Endothelial cell of umbilical vein (primary cell): ENCODE results near the gene SDC4. TPM values are rescaled to one million over a fixed set of nuclear protein-coding genes. Genes with fewer than 3 reads are reported as not detected.

Source experiments
- BruUV-seq: library from RNA; stranded (reverse); fragments of 400-500 nt; replicated peaks from 2 replicates; lab custom pipeline; 2021; lab: Mats Ljungman, UMichigan
- CTCF ChIA-PET: fragments of 300-600, 350-600 bp; sonication (Branson Sonifier 250); formaldehyde crosslinking; loops from one replicate; lab custom pipeline; 2021; ENCODE audit warnings: antibody characterized with exemption, inconsistent platforms; lab: Charles Lee
- POLR2A ChIA-PET: fragments of 300-600, 350-600 bp; sonication (Branson Sonifier 250); formaldehyde crosslinking; loops from one replicate; lab custom pipeline; 2021; ENCODE audit warnings: antibody characterized with exemption, inconsistent platforms; lab: Charles Lee
- DNase-seq: peaks from one replicate; pipeline ENCODE4 v3.0.0-alpha.2; 2011; ENCODE audit warnings: low read depth, low spot score
- FAIRE-seq: peaks from 2 replicates; lab custom pipeline; 2011; peaks lifted over from hg19 to GRCh38; lab: Jason Lieb, UNC
- H2AFZ ChIP-seq: 2 replicates; pipeline ENCODE4 v1.6.0; 2012; ENCODE audit warnings: low read depth, low read length, control low read depth, inconsistent platforms
- H3K27ac ChIP-seq: 2 replicates; pipeline ENCODE4 v1.5.1; 2011; ENCODE audit warnings: low read depth, mild to moderate bottlenecking, control low read depth, low read length, moderate library complexity; ENCODE audit not compliant: insufficient read depth
- H3K27me3 ChIP-seq, 2 experiments: 2 replicates each; pipeline versions ENCODE4 v1.6.0 to v1.6.1; 2011; ENCODE audit warnings: low read length in 2 of 2, mixed read lengths in 1 of 2; ENCODE audit not compliant: control insufficient read depth in 2 of 2, insufficient read depth in 2 of 2
- H3K36me3 ChIP-seq, 2 experiments: 2 replicates in 1 of 2; 3 replicates in 1 of 2; pipeline ENCODE4 v1.5.1; 2011; ENCODE audit warnings: low read length in 2 of 2, mild to moderate bottlenecking in 1 of 2, moderate library complexity in 1 of 2; ENCODE audit not compliant: control insufficient read depth in 2 of 2, insufficient read depth in 2 of 2; ENCODE audit errors: extremely low read depth in 1 of 2
- H3K4me1 ChIP-seq: 3 replicates; pipeline ENCODE4 v1.5.1; 2011; ENCODE audit warnings: mild to moderate bottlenecking, low read length; ENCODE audit not compliant: control insufficient read depth, insufficient read depth; ENCODE audit errors: extremely low read depth
- H3K4me2 ChIP-seq: 2 replicates; pipeline ENCODE4 v1.6.1; 2011; ENCODE audit warnings: low read length, control low read depth, mixed read lengths; ENCODE audit not compliant: insufficient read depth
- H3K4me3 ChIP-seq, 3 experiments: fragments of 200-600 bp in 1 of 3; sonication (generic), shearing (Covaris generic) in 1 of 3; replicated peaks in 1 of 3; 2 replicates each; pipeline ENCODE4 v1.5.1; 2011 to 2016; ENCODE audit warnings: control low read depth in 3 of 3, low read length in 3 of 3, mild to moderate bottlenecking in 2 of 3, inconsistent platforms in 1 of 3, low read depth in 1 of 3, moderate library complexity in 1 of 3; ENCODE audit not compliant: insufficient read depth in 1 of 3
- H3K79me2 ChIP-seq: 2 replicates; pipeline ENCODE4 v1.6.0; 2012; ENCODE audit warnings: low read length, inconsistent platforms; ENCODE audit not compliant: control insufficient read depth, insufficient read depth
- H3K9ac ChIP-seq: replicated peaks from 2 replicates; pipeline ENCODE3; 2011; ENCODE audit warnings: low read length, control low read depth; ENCODE audit not compliant: insufficient read depth; ENCODE audit errors: extremely low read depth
- H3K9me1 ChIP-seq: replicated peaks from 3 replicates; pipeline ENCODE4 v1.6.0; 2011; ENCODE audit warnings: mild to moderate bottlenecking, low read length; ENCODE audit not compliant: control insufficient read depth, insufficient read depth; ENCODE audit errors: extremely low read depth
- H3K9me3 ChIP-seq: replicated peaks from 2 replicates; pipeline ENCODE4 v1.5.1; 2012; ENCODE audit warnings: low read length, inconsistent platforms; ENCODE audit not compliant: control insufficient read depth, insufficient read depth
- H4K20me1 ChIP-seq: replicated peaks from 2 replicates; pipeline ENCODE3; 2011; ENCODE audit warnings: mild to moderate bottlenecking, low read length; ENCODE audit not compliant: control insufficient read depth, insufficient read depth; ENCODE audit errors: extremely low read depth
- CTCF ChIP-seq, 2 donors: IDR thresholded peaks; 1 replicate in 1 of 2; 2 replicates in 1 of 2; pipeline ENCODE4 v1.5.1; 2011; ENCODE audit warnings: low read length in 2 of 2, mild to moderate bottlenecking in 2 of 2, moderate library complexity in 2 of 2, control low read depth in 1 of 2, inconsistent platforms in 1 of 2, low read depth in 1 of 2; ENCODE audit not compliant: insufficient read depth in 1 of 2; ENCODE audit errors: extremely low read depth in 1 of 2
- EZH2 ChIP-seq: IDR thresholded peaks from 2 replicates; pipeline ENCODE4 v1.6.1; 2012; ENCODE audit warnings: borderline replicate concordance, low read depth, mild to moderate bottlenecking, moderate library complexity, low read length, inconsistent platforms; ENCODE audit not compliant: severe bottlenecking
- FOS ChIP-seq: IDR thresholded peaks from 2 replicates; pipeline ENCODE4 v1.6.1; 2011; ENCODE audit warnings: mild to moderate bottlenecking, low read length, moderate library complexity, borderline replicate concordance; ENCODE audit not compliant: insufficient read depth
- GATA2 ChIP-seq: IDR thresholded peaks from 2 replicates; pipeline ENCODE4 v1.7.0; 2011; ENCODE audit warnings: low read depth, mild to moderate bottlenecking, moderate library complexity, mixed read lengths, low read length; ENCODE audit not compliant: insufficient read length, insufficient read depth
- JUN ChIP-seq: IDR thresholded peaks from 2 replicates; pipeline ENCODE4 v1.6.1; 2011; ENCODE audit warnings: borderline replicate concordance, low read depth; ENCODE audit not compliant: insufficient read length, insufficient read depth
- MAX ChIP-seq: IDR thresholded peaks from 2 replicates; pipeline ENCODE4 v1.6.1; 2011; ENCODE audit not compliant: insufficient read depth, insufficient read length
- MYC ChIP-seq: IDR thresholded peaks from one replicate; pipeline ENCODE4 v1.6.1; 2011; ENCODE audit warnings: mild to moderate bottlenecking, low read depth, low read length
- POLR2A ChIP-seq: IDR thresholded peaks from 2 replicates; pipeline ENCODE4 v1.6.1; 2012; ENCODE audit warnings: low read depth, mild to moderate bottlenecking, control low read depth, low read length
- POLR2AphosphoS5 ChIP-seq: IDR thresholded peaks from 2 replicates; pipeline ENCODE4 v1.6.1; 2012; ENCODE audit warnings: low read depth, mild to moderate bottlenecking, control low read depth, low read length, moderate library complexity; ENCODE audit not compliant: insufficient read depth
- dilution Hi-C: fragments of 300-500 bp; cut with MboI; formaldehyde crosslinking; loops from one replicate; pipeline ENCODE4 v1.15.0; 2019; ENCODE audit warnings: low sequenced_read_pairs; ENCODE audit not compliant: extremely low pct_ligation_motif_present
- intact Hi-C: fragments of 100-400 bp; cut with micrococcal nuclease; formaldehyde crosslinking; loops from one replicate; pipeline ENCODE4 v1.10.0; 2022
- polyA plus RNA-seq, 4 experiments: library from polyadenylated mRNA; depleted of rRNA in 3 of 4; stranded (reverse) in 3 of 4; unstranded in 1 of 4; fragments of >200 nt; gene quantifications; 2 replicates each; pipeline versions ENCODE4 v1.2.1 to v1.2.3, GENCODE V29; 2011 to 2012; ENCODE audit warnings: missing spikeins in 1 of 4
- total RNA-seq: library from RNA; stranded (reverse); gene quantifications from 2 replicates; pipeline ENCODE4 v1.2.3, GENCODE V29; 2021

SDC4 gene
- total and polyA plus RNA-seq, 2 donors (not counting 3 experiments of a cell fraction or from before 2014, with no cell fraction given), result 26.3 to 32.0 TPM

DNA sequence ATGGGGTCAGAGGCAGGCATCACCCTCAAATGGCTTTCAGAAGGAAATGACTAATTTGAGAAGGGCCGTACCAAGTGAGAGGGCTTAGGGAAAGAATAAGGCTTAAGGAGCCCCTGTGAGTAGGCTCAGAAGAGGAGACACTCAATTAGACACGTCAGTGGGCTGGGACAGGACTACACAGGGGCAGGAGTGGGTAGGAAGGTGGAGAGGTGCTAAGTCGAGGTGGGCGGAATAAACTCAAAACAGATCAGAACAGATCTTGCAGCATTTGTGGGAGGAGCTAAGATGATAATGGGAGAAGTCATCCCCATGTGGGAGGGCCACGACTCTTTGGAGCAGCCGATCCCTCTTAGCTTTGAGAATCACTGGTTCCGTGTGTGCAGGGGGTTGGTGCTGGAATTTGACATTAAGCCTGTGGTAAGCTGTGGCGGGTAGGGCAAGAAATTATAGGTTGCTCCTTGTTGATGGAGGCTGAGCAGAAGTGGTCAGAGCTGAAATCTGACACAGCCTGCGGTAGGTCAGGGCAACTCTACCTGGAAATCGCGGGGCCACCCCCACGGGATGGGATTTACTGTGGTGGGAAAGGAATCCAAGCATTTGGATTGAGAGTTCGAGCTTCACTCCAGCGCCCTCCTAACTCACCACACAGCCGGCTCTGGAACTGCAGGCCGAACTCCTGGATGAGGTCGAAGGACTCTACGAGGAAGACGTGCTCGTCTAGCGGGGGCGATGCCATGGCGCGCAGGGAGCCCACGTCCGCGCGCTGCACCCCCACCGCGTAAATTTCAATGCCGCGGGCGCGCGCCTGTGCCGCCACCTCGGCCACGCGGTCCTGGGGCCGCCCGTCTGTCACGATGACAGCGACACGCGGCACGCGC is 44.4 kb downstream of the SDC4 start:
- FAIRE-seq, result no peak
- H3K36me3 ChIP-seq, result no peaks in the 10 kb centered on the region
- ChIA-PET CTCF (interaction anchor here (0.7 to 4.3 kb wide), 8 partner anchors 10 to 467 kb away, joined by 3 to 35 read pairs (median 4); no protein-coding TSS in a partner anchor), POLR2A (no interaction called here)
- H2AFZ ChIP-seq, result no peak overlapping the region
- no peak for DNase-seq
- no peaks in the 10 kb centered on the region for H3K4me1 ChIP-seq
- no peaks in the 10 kb centered on the region for H3K9me1 ChIP-seq
- no peaks in the 10 kb centered on the region for H3K79me2 ChIP-seq
- no peaks in the 10 kb centered on the region for H4K20me1 ChIP-seq
- no peaks in the 10 kb centered on the region for H3K9me3 ChIP-seq
- no TSS peak for BruUV-seq
- intact Hi-C loops, result no loop called here
- no peak overlapping the region for H3K27ac ChIP-seq
- no peak overlapping the region for H3K4me2 ChIP-seq
- H3K9ac ChIP-seq, result no peak overlapping the region
- TF ChIP-seq EZH2, result peak; percentile 14
- TF ChIP-seq GATA2, result no peak
- dilution Hi-C loops, result no loop called here
- H3K27me3 ChIP-seq, result peaks cover 15 to 26% of the 10 kb centered on the region in 2 experiments
- H3K4me3 ChIP-seq, result no peak overlapping the region

GRCh38 chr20:45301824-45302271 is 46.4 kb downstream of the SDC4 start:
- Histone ChIP-seq H3K4me2 (no peak overlapping the region), H3K27ac (no peak overlapping the region), H3K9ac (no peak overlapping the region), H3K9me3 (no peaks in the 10 kb centered on the region), H3K79me2 (no peaks in the 10 kb centered on the region), H2AFZ (no peak overlapping the region), H4K20me1 (no peaks in the 10 kb centered on the region), H3K27me3 (peaks cover 7 to 15% of the 10 kb centered on the region in 2 experiments), H3K9me1 (no peaks in the 10 kb centered on the region), H3K36me3 (no peaks in the 10 kb centered on the region), H3K4me3 (no peak overlapping the region), H3K4me1 (no peaks in the 10 kb centered on the region)
- FAIRE-seq (no peak), DNase-seq (no peak)
- dilution Hi-C loops, result no loop called here
- CTCF ChIA-PET, result interaction anchor here (1.2 to 4.3 kb wide), 7 partner anchors 8 to 470 kb away, joined by 3 to 35 read pairs (median 12); no protein-coding TSS in a partner anchor
- intact Hi-C loops, result no loop called here
- POLR2A ChIA-PET, result interaction anchor here (1.0 kb wide), 1 partner anchor 8 kb away, joined by 3 read pairs; no protein-coding TSS in a partner anchor
- TF ChIP-seq POLR2A, result no peak
- no peak for TF ChIP-seq MAX
- TF ChIP-seq FOS, result no peak
- no peak for TF ChIP-seq POLR2AphosphoS5
- TF ChIP-seq EZH2, result no peak
- TF ChIP-seq GATA2, result no peak
- no peak for TF ChIP-seq MYC
- TF ChIP-seq JUN, result no peak
- no peak for TF ChIP-seq CTCF (IDR thresholded peaks at IDR 0.05; ENCODE audit: extremely low read depth in 1 of 2, insufficient read depth in 1 of 2, low read depth in 1 of 2, low read length in 2 of 2)
- no TSS peak for BruUV-seq
